COR-L47 (cell line): ENCODE data around the gene PTGR1.
"Not testable (repeated sequence)": the region's sequence is repeated elsewhere in the genome, so short reads cannot be mapped to it uniquely, and the experiment has no call there.

Source experiments
- DNase-seq: peaks from one replicate; lab custom pipeline; 2025; lab: John Stamatoyannopoulos, UW

The PTGR1 gene

GRCh38 chr9:111613436-111614040 is 14.1 kb upstream of the PTGR1 start:
- peak; percentile 42 for DNase-seq

DNA sequence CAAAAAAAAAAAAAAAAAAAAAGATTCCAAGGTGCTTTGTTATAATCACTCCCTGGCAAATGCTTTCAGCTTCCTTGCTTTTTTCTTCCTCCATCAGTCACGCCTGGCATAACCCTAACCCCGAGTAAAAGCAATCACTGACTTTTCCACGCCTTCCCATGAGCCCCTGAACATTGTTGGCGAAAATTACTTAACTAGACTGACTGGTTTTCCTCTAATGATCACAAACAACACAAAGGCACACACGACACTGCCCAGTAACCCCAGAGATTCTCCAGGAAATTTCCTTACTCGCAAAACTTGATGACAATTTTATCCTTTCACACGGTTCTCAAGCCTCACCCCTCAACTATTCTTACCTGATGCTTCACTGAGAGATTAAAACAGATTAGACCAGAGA is 11.4 kb upstream of the PTGR1 start:
- no peak for DNase-seq

DNA sequence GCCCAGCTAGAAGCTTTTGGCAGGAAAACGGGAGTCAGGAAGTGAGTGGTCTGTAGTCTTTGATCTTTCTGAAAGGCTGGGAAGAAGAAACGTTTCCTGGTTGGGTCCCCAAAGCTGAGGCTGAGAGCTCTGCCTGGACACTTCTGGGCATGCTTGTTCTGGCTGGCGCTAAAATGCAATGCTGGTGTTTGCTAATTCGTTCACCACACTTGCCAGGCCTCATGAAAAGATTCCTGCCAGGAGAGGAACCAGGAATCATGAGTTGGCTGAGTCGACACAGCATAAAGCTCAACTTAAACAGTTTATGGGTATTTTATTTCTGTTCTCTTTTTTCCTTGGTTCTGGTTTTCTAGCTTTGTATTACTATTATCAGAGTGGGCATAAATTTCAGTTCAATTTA is 10.7 kb upstream of the PTGR1 start:
- DNase-seq, result no peak

- no peak for DNase-seq
Observed at GRCh38 chr9:111605041-111605559, 5.7 kb upstream of the PTGR1 start.

DNA sequence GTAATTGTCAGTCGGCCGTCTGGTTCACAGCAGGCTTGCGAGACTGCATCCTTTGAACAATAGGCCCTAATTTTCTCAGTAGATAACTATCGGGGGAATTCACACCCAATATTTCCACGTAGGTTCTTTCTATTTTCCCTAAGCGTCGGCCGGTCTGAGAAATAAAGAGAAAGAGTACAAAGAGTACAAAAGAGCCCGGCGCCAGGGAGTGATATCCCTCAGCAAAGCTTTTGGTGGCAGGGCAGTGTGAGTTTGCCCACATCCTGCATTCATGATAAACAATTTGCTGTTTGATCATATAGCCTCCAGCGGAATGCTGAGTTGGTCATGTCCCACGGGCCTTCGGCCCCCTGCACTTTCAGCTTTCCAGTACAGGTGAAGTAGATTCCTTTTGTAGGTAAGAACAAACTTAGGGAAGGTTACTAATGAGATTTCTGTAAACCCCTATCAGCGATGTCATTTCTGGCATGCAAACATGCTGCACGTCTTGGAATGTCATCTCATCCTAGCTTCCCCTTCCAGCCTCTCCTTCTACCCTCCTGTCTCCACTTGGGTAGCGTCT is 4.7 kb upstream of the PTGR1 start:
- no peak for DNase-seq

GRCh38 chr9:111603041-111603440 is 3.6 kb upstream of the PTGR1 start:
- no peak for DNase-seq

- no peak for DNase-seq
Observed at GRCh38 chr9:111601237-111602018, 2.0 kb upstream of the PTGR1 start.

DNA sequence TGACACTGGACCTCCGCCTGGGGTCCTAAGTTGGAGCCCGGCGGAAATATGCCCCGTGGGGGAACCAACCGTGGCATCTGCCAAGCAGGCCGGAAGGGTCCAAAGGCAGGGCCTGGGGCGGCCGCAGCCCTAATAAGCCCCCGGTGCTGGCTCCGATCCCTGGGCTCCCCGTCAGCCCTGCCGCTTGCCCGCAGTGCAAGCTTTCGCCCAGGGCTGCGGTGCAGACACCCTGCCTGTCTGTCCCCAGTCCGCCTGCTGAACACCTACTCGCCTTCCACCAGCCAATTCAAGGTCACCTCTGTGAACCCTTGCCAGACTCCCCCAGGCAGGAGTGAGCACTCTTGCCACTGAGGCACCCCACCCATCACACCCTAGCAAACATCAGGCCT is 502 bp upstream of the PTGR1 start:
- DNase-seq, result no peak

- no peak for DNase-seq
Observed at GRCh38 chr9:111598733-111599091, 735 bp downstream of the PTGR1 start.

- peak; percentile 36 for DNase-seq
Observed at GRCh38 chr9:111597852-111598732, 1.4 kb downstream of the PTGR1 start.

GRCh38 chr9:111588846-111589245 is 10.6 kb downstream of the PTGR1 start:
- no peak for DNase-seq

DNA sequence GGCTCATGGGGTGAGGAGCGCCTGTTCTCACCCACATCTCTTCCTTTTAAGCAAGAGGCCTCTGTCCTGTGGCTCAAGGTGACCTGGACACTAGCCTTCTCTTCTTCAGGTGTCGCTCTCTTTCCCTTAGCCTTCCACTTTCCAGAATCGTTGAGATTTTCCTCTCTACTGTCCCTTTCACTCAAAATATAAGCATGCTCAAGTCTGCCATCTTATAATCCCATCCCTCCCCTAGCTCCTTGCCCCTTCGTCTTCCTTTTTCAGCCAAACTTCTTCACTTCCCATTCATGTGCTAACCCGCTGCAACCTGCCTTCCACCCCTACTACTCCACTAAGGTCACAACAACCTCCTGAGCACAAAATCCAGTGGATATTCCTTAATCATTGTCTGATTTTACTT is 13.1 kb downstream of the PTGR1 start:
- DNase-seq, result no peak

DNA sequence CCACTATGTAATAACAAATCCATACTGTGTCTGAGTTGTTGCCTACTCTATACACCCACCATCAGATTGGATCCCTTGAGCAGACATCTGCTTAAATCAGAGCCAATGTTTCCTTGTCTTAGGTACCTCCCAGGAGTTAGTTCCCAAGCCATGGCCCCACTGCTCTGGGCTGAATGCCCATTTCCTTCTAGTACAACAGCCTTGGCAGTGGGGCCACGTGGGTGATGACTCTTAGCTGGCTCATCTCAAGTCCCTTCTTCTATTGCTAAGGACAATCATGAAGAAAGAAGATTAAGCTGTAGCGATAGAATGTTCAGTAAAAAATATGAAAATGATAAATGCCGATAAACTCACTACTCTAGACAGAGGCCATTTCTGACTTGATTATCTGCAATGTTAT is 16.6 kb downstream of the PTGR1 start:
- no peak for DNase-seq

DNA sequence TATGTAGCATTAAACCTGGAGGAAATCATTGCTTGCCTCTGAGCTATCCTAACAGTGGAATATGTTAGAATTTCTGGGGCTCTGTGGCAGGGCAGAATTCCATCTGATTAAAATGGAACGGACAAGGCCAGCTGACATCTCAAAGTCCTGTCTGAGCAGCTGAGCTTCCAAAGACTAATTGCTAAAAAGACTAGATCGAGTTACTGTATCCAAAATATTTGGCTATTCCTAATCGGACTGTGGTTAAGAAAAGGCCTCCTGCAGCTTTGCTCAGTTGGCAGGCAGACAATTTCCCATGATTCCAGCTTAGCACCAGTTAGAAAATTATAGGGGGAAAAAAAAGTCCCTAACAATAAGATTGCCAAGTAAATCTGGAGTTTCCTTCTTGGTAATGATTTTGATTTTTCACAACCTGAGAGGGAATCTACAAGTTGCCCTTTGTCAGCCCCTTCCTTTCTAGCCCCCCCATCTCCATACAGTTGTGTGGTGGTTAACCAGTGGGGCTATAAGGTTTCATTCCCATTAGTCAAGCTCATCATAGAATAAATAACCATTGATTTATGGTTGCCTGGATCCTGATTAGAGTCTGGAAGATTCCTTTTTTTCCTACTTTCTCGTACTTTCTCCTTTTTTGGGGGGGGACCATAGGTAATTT is 26.4 kb downstream of the PTGR1 start:
- peak; percentile 67 for DNase-seq

DNA sequence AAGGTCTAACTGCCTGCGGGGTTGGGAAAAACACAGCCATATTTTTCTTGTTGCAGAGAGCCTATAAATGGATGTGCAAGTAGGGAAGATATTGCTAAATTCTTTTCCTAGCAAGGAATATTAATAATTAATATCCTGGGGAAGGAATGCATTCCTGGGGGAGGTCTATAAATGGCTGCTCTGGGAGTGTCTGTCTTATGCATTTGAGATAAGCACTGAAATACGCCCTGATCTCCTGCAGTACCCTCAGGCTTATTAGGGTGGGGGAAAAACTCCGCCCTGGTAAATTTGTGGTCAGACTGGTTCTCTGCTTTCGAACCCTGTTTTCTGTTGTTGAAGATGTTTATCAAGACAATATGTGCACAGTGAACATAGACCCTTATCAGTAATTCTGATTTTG is 31.3 kb downstream of the PTGR1 start:
- DNase-seq, result not testable (repeated sequence)

DNA sequence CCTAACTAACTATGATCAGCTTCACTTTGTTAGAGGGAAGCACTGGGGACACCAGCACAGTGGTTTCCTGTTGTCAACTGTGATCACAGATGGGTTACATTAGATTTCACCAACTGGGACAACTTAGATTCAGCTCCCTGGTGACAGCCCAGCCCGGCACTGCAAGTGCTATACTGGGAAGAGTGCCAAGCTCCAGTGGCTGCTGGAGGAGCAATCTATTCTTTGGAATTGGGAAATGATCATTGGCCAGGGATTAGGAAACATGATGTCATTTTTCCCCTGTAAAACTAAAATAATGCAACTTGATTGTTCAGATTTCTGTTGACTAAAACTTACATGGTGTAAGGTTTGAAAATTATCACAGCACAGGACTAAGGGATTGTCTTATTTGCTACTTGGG is 33.2 kb downstream of the PTGR1 start:
- no peak for DNase-seq

DNA sequence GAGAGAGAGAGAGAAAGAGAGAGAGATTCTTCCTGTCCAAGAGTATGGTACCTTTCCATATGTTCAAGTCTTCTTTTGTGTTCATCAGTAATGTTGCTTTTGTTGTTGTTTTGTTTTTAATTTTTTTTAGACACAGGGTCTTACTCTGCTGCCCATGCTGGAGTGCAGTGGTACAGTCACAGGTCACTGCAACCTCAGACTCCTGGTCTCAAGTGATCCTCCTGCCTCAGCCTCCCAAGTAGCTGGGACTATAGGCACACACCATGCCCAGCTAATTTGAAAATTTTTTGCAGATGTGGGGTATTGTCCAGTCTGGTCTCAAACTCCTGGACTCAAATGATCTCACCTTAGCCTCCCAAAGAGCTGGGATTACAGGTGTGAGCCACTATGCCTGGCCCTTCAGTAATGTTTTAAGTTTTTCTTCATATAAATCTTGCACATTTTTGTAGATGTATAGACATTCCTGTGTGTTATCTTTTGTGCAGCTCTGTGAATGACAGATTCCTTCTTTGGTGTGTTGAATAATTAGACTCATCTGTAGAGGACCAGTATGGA is 38.2 kb downstream of the PTGR1 start:
- no peak for DNase-seq

DNA sequence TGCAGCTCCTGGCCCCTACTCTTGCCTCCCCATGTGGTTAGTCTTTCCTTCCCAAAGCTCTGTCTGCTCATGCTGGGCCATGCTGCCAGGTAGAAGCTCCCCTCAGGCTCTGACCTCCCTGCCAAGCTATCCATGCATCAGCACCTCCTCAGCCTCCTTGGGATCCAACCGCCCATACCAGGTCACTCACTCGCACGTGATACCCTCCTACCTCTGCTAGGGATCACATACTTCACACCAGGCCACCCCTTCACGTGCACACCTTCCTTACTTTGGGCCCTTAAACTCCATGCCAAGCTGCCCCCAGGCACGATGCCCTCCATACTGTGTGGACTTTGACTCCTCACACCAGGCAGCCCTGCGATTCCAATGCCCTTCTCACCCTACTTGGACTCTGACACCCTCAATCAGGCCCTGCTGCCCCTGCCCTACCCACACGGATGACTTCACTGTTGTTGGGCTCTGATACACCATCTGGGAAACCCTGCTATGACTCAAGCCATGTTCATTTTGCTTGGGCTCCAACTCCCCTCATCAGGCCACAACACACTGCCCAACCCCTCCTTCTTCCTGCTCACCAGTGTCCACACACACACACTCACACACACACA is 40.3 kb downstream of the PTGR1 start:
- DNase-seq, result no peak

DNA sequence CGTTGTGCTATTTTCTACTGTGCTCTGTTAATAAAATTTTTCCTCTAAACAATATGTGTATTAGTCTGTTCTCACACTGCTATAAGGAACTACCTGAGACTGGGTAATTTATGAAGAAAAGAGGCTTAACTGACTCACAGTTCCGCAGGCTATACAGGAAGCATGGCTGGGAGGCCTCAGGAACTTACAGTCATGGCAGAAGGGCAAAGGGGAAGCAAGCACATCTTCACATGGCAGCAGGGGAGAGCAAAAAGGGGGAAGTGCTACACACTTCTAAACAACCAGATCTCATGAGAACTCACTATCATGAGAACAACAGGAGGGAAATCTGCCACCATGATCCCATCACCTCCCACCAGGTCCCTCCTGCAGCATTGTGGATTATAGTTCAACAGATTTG is 44.0 kb downstream of the PTGR1 start:
- not testable (repeated sequence) for DNase-seq

DNA sequence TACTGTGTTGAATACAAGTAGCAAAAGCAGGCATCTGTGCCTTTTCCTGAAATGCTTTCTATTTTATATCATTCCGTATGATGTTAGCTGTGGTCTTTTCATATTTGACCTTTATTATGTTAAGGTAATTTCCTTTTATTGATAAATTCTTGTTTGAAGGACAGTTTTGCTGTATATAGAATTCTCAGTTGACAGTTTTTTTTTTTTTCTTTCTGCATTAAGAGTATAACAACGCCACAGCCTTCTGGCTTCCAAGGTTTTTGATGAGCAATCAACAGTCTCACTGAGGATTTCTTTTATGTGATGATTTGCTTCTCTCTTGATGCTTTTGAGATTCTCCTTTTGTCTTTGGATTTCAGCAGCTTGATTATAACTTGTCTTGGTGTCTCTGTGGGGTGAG is 50.8 kb downstream of the PTGR1 start:
- DNase-seq, result no peak
